Measurements from ENCODE around the gene NAA40. TPM values are rescaled to one million over a fixed set of nuclear protein-coding genes. Genes with fewer than 3 reads are reported as not detected.

The NAA40 gene
- total and polyA plus RNA-seq, 2 donors (not counting 1 experiment from before 2014, with no cell fraction given): 9.2 to 19.7 TPM

DNA sequence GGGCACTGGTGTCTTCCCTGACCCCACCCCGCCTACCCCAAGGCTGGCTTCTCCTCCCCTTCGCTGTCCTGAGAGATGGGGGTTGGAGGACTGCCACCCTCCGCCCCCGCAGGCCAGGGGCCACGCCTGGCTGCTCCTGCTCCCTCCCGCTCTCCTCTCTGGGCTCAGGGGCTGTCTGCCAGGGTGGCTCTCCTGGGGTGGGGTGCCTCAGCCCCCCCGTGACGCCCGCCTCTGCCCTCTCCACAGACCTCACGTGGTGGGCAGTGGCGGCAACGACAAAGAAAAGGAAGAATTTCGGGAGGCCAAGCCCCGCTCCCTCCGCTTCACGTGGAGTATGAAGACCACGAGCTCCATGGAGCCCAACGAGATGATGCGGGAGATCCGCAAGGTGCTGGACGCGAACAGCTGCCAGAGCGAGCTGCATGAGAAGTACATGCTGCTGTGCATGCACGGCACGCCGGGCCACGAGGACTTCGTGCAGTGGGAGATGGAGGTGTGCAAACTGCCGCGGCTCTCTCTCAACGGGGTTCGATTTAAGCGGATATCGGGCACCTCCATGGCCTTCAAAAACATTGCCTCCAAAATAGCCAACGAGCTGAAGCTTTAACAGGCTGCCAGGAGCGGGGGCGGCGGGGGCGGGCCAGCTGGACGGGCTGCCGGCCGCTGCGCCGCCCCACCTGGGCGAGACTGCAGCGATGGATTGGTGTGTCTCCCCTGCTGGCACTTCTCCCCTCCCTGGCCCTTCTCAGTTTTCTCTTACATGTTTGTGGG lies 30.0 kb upstream of the NAA40 start:
- no peak overlapping the region for H3K4me2 ChIP-seq (ENCODE audit: extremely low read depth, insufficient read depth, low read length)
- peaks cover 17% of the 10 kb centered on the region for H3K36me3 ChIP-seq (ENCODE audit: control insufficient read depth, insufficient read depth, low read length)
- no peaks in the 10 kb centered on the region for H4K20me1 ChIP-seq (ENCODE audit: control insufficient read depth, extremely low read depth, insufficient read depth, low read length)
- H3K4me1 ChIP-seq (ENCODE audit: control insufficient read depth, extremely low read depth, insufficient read depth, low read length): peaks cover 3% of the 10 kb centered on the region
- no peak overlapping the region for H3K27ac ChIP-seq (ENCODE audit: insufficient read depth, low read length)
- H3K9ac ChIP-seq (ENCODE audit: insufficient read depth, low read length): no peak overlapping the region
- DNase-seq (ENCODE audit: low read depth in 2 of 2): no peak
- no peaks in the 10 kb centered on the region for H3K27me3 ChIP-seq (ENCODE audit: control insufficient read depth, insufficient read depth, low read length)
- H2AFZ ChIP-seq (ENCODE audit: low read length): no peak overlapping the region
- no peak for TF ChIP-seq EZH2 (IDR thresholded peaks at IDR 0.05; ENCODE audit: low read length, missing control alignments)
- TF ChIP-seq, protein P1, sequence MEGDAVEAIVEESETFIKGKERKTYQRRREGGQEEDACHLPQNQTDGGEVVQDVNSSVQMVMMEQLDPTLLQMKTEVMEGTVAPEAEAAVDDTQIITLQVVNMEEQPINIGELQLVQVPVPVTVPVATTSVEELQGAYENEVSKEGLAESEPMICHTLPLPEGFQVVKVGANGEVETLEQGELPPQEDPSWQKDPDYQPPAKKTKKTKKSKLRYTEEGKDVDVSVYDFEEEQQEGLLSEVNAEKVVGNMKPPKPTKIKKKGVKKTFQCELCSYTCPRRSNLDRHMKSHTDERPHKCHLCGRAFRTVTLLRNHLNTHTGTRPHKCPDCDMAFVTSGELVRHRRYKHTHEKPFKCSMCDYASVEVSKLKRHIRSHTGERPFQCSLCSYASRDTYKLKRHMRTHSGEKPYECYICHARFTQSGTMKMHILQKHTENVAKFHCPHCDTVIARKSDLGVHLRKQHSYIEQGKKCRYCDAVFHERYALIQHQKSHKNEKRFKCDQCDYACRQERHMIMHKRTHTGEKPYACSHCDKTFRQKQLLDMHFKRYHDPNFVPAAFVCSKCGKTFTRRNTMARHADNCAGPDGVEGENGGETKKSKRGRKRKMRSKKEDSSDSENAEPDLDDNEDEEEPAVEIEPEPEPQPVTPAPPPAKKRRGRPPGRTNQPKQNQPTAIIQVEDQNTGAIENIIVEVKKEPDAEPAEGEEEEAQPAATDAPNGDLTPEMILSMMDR (conservative IDR thresholded peaks at IDR 0.05 in 1 of 2, IDR thresholded peaks at IDR 0.05 in 1 of 2; ENCODE audit: low read depth in 1 of 2, low read length in 2 of 2): no peak
- no peaks in the 10 kb centered on the region for H3K79me2 ChIP-seq (ENCODE audit: control insufficient read depth, insufficient read depth, low read length)
- H3K4me3 ChIP-seq (replicated peaks in 1 of 4; ENCODE audit: control extremely low read depth in 1 of 4, insufficient read depth in 1 of 4, low read depth in 3 of 4, low read length in 4 of 4): no peak overlapping the region
- H3K9me3 ChIP-seq (ENCODE audit: control insufficient read depth, insufficient read depth, low read depth, low read length): no peaks in the 10 kb centered on the region

DNA sequence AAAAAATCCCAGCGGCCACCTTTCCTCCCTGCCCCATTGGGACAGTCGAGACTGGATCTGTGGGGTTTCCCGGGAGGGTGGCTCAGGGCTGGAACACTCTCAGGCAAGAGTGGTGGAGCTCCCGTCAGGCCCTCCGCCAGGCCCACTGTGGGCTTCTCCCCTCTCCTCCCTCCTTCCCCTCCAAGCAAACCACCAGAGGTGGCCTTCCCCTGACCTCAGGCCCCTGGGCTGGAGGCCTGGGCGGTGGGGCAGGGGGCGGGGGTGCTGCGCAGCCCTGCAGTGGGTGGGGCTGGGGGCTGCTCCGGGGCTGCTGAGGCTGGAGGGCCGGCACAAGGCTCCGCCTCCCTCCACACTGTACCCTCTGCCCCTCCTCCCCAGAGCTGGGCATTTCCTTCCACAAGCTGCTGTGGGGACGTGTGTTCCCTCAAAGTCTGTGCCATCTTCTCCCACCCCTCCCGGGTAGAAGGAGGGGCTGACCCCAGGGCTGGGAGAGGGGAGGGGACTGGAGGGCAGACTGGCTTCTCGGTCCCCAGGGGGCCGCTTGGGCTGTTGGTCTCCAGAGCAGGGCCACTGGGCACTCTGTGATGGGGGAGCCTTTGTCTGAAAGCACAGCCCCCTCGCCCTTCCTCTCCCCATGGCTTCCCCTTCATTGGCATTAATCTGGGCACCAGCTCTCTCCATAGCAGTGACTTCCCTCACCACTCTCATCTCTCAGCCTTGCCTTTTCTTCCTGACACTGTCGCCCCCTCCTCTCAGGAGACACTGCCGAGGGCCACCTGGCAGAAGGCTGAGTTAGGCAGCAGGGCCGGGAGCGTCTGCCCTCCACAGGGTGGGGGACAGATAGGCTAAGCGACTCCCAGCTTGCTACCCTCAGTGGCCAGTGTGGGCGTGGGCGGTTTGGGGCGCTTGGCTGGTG lies 29.0 kb upstream of the NAA40 start:
- no peaks in the 10 kb centered on the region for H3K27me3 ChIP-seq (ENCODE audit: control insufficient read depth, insufficient read depth, low read length)
- peak in 1 of 2 donors; percentile 30 for DNase-seq (ENCODE audit: low read depth in 2 of 2)
- TF ChIP-seq, protein P1 (conservative IDR thresholded peaks at IDR 0.05 in 1 of 2, IDR thresholded peaks at IDR 0.05 in 1 of 2; ENCODE audit: low read depth in 1 of 2, low read length in 2 of 2): no peak
- TF ChIP-seq EZH2 (IDR thresholded peaks at IDR 0.05; ENCODE audit: low read length, missing control alignments): no peak
- no peaks in the 10 kb centered on the region for H3K79me2 ChIP-seq (ENCODE audit: control insufficient read depth, insufficient read depth, low read length)
- H3K9ac ChIP-seq (ENCODE audit: insufficient read depth, low read length): no peak overlapping the region
- H3K9me3 ChIP-seq (ENCODE audit: control insufficient read depth, insufficient read depth, low read depth, low read length): no peaks in the 10 kb centered on the region
- no peak overlapping the region for H3K27ac ChIP-seq (ENCODE audit: insufficient read depth, low read length)
- H3K4me1 ChIP-seq (ENCODE audit: control insufficient read depth, extremely low read depth, insufficient read depth, low read length): peaks cover 3% of the 10 kb centered on the region
- H3K4me2 ChIP-seq (ENCODE audit: extremely low read depth, insufficient read depth, low read length): no peak overlapping the region
- H3K4me3 ChIP-seq (replicated peaks in 1 of 4; ENCODE audit: control extremely low read depth in 1 of 4, insufficient read depth in 1 of 4, low read depth in 3 of 4, low read length in 4 of 4): no peak overlapping the region
- no peaks in the 10 kb centered on the region for H4K20me1 ChIP-seq (ENCODE audit: control insufficient read depth, extremely low read depth, insufficient read depth, low read length)
- H2AFZ ChIP-seq (ENCODE audit: low read length): no peak overlapping the region
- peaks cover 11% of the 10 kb centered on the region for H3K36me3 ChIP-seq (ENCODE audit: control insufficient read depth, insufficient read depth, low read length)

DNA sequence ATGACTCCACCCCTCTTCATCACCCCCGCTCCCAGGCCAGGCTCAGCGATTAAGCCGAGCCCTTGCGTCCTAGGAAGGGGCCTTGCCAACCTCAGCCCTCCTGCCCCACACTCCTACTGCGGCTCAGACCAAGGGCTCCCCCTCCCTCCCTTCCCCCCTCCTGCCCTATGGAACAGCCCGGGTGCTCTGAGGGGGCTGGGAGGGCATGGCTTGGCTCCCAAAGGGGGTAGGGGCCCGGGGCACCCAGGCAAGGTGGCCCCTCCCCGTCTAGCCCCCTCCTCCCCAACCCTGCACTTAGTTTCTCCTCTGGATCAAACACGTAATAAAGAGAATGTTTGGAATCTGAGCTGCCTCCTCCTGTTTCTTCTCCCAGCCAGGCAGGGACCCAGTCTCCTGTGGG lies 28.1 kb upstream of the NAA40 start:
- DNase-seq (ENCODE audit: low read depth in 2 of 2): no peak
- no peaks in the 10 kb centered on the region for H3K9me3 ChIP-seq (ENCODE audit: control insufficient read depth, insufficient read depth, low read depth, low read length)
- no peak overlapping the region for H3K4me3 ChIP-seq (replicated peaks in 1 of 4; ENCODE audit: control extremely low read depth in 1 of 4, insufficient read depth in 1 of 4, low read depth in 3 of 4, low read length in 4 of 4)
- no peaks in the 10 kb centered on the region for H3K27me3 ChIP-seq (ENCODE audit: control insufficient read depth, insufficient read depth, low read length)
- TF ChIP-seq, protein P1 (conservative IDR thresholded peaks at IDR 0.05 in 1 of 2, IDR thresholded peaks at IDR 0.05 in 1 of 2; ENCODE audit: low read depth in 1 of 2, low read length in 2 of 2): no peak
- TF ChIP-seq EZH2 (IDR thresholded peaks at IDR 0.05; ENCODE audit: low read length, missing control alignments): no peak
- H3K4me1 ChIP-seq (ENCODE audit: control insufficient read depth, extremely low read depth, insufficient read depth, low read length): peaks cover 3% of the 10 kb centered on the region
- H3K27ac ChIP-seq (ENCODE audit: insufficient read depth, low read length): no peak overlapping the region
- peaks cover 11% of the 10 kb centered on the region for H3K36me3 ChIP-seq (ENCODE audit: control insufficient read depth, insufficient read depth, low read length)
- no peak overlapping the region for H2AFZ ChIP-seq (ENCODE audit: low read length)
- no peaks in the 10 kb centered on the region for H4K20me1 ChIP-seq (ENCODE audit: control insufficient read depth, extremely low read depth, insufficient read depth, low read length)
- no peak overlapping the region for H3K4me2 ChIP-seq (ENCODE audit: extremely low read depth, insufficient read depth, low read length)
- H3K9ac ChIP-seq (ENCODE audit: insufficient read depth, low read length): no peak overlapping the region
- no peaks in the 10 kb centered on the region for H3K79me2 ChIP-seq (ENCODE audit: control insufficient read depth, insufficient read depth, low read length)
